Neural cell (in vitro differentiated cells): ENCODE data around the gene LRMDA. TPM values are rescaled to one million over a fixed set of nuclear protein-coding genes. Genes with fewer than 3 reads are reported as not detected.

Source experiments
- H2AFZ ChIP-seq: fragments of 200-600, 300-800 bp; sonication (generic), shearing (Covaris generic); 2 replicates; pipeline ENCODE4 v1.6.0; 2014; ENCODE audit warnings: low read depth, mild to moderate bottlenecking, antibody characterized with exemption, low read length, moderate library complexity
- H3F3A ChIP-seq: fragments of 200-600 bp; shearing (Covaris generic); 2 replicates; pipeline ENCODE4 v1.6.1; 2016; ENCODE audit warnings: mild to moderate bottlenecking, moderate library complexity, mixed read lengths, antibody characterized with exemption, low read length; ENCODE audit not compliant: insufficient read depth, poor library complexity, severe bottlenecking
- H3K27ac ChIP-seq: fragments of 200-600, 300-800 bp; sonication (generic), shearing (Covaris generic); 2 replicates; pipeline ENCODE4 v1.5.1; 2014; ENCODE audit warnings: mild to moderate bottlenecking, low read length, moderate library complexity
- H3K27me3 ChIP-seq: fragments of 300-800, 200-600 bp; sonication (generic), shearing (Covaris generic); 2 replicates; pipeline ENCODE4 v1.6.0; 2014; ENCODE audit warnings: mild to moderate bottlenecking, low read depth, low read length, moderate library complexity; ENCODE audit not compliant: insufficient read depth
- H3K36me3 ChIP-seq: fragments of 300-800, 200-600 bp; sonication (generic), shearing (Covaris generic); 2 replicates; pipeline ENCODE4 v1.5.1; 2014; ENCODE audit warnings: mild to moderate bottlenecking, antibody characterized with exemption, low read length, moderate library complexity; ENCODE audit not compliant: insufficient read depth
- H3K4me2 ChIP-seq: fragments of 300-800, 200-600 bp; sonication (generic), shearing (Covaris generic); 2 replicates; pipeline ENCODE4 v1.6.0; 2014; ENCODE audit warnings: mild to moderate bottlenecking, low read length
- H3K4me3 ChIP-seq: fragments of 300-800, 200-600 bp; sonication (generic), shearing (Covaris generic); 2 replicates; pipeline ENCODE4 v1.5.1; 2014; ENCODE audit warnings: mild to moderate bottlenecking, low read length, moderate library complexity
- H3K79me2 ChIP-seq: fragments of 200-600 bp; shearing (Covaris generic); replicated peaks from 2 replicates; pipeline ENCODE4 v1.6.0; 2014; ENCODE audit warnings: mild to moderate bottlenecking, low read length, moderate library complexity; ENCODE audit not compliant: insufficient read depth
- H3K9ac ChIP-seq: fragments of 300-800, 200-600 bp; sonication (generic), shearing (Covaris generic); 2 replicates; pipeline ENCODE4 v1.6.1; 2016; ENCODE audit warnings: mild to moderate bottlenecking, low read length, mixed read lengths
- H3K9me2 ChIP-seq: fragments of 200-600 bp; shearing (Covaris generic); 2 replicates; pipeline ENCODE4 v1.6.1; 2016; ENCODE audit warnings: mild to moderate bottlenecking, low read length, mixed read lengths; ENCODE audit not compliant: insufficient read depth
- H3K9me3 ChIP-seq: fragments of 200-600, 300-800 bp; sonication (generic), shearing (Covaris generic); 2 replicates; pipeline ENCODE4 v1.6.1; 2016; ENCODE audit warnings: mild to moderate bottlenecking, mixed run types, low read length, moderate library complexity, mixed read lengths
- H4K20me1 ChIP-seq: fragments of 200-600 bp; shearing (Covaris generic); 2 replicates; pipeline ENCODE4 v1.6.1; 2016; ENCODE audit warnings: mild to moderate bottlenecking, mixed run types; ENCODE audit not compliant: insufficient read depth
- CTCF ChIP-seq: fragments of 450-650 bp; IDR thresholded peaks from 2 replicates; pipeline ENCODE4 v1.5.1; 2014; ENCODE audit warnings: antibody characterized with exemption, mild to moderate bottlenecking, moderate library complexity; ENCODE audit not compliant: poor library complexity, severe bottlenecking
- EP300 ChIP-seq: fragments of 450-650 bp; conservative IDR thresholded peaks from 2 replicates; pipeline ENCODE4 v1.6.1; 2014; ENCODE audit warnings: antibody characterized with exemption, mild to moderate bottlenecking, moderate library complexity; ENCODE audit not compliant: poor library complexity, severe bottlenecking
- EZH2 ChIP-seq: fragments of 200-600, 300-800 bp; shearing (Covaris generic), sonication (generic); IDR thresholded peaks from 2 replicates; pipeline ENCODE4 v1.6.1; 2014; ENCODE audit warnings: antibody characterized with exemption, low read length, borderline replicate concordance, mild to moderate bottlenecking; ENCODE audit not compliant: insufficient read depth, poor library complexity, severe bottlenecking
- MXI1 ChIP-seq: fragments of 450-650 bp; conservative IDR thresholded peaks from 2 replicates; pipeline ENCODE4 v1.6.1; 2014; ENCODE audit warnings: antibody characterized with exemption, mild to moderate bottlenecking; ENCODE audit not compliant: poor library complexity, severe bottlenecking
- POLR2AphosphoS5 ChIP-seq: IDR thresholded peaks from 2 replicates; pipeline ENCODE4 v1.6.1; 2012
- RAD21 ChIP-seq: fragments of 450-650 bp; conservative IDR thresholded peaks from 2 replicates; pipeline ENCODE4 v1.6.1; 2014; ENCODE audit warnings: antibody characterized with exemption, mild to moderate bottlenecking, moderate library complexity
- REST ChIP-seq: IDR thresholded peaks from 2 replicates; pipeline ENCODE4 v1.6.1; 2012; ENCODE audit warnings: borderline replicate concordance
- SMC3 ChIP-seq: fragments of 450-650 bp; conservative IDR thresholded peaks from 2 replicates; pipeline ENCODE4 v1.6.1; 2014; ENCODE audit warnings: antibody characterized with exemption, mild to moderate bottlenecking, moderate library complexity; ENCODE audit not compliant: poor library complexity
- TAF1 ChIP-seq: IDR thresholded peaks from 2 replicates; pipeline ENCODE4 v1.6.1; 2012; ENCODE audit warnings: low read depth
- polyA plus RNA-seq: library from polyadenylated mRNA; depleted of rRNA; stranded (reverse); fragments of >200 nt; gene quantifications from 2 replicates; pipeline ENCODE4 v1.2.3, GENCODE V29; 2014

LRMDA gene
- polyA plus RNA-seq, 1 donor from 2014 or later: 5.6 TPM

GRCh38 chr10:75653761-75654160 lies 222.3 kb downstream of the LRMDA start (continued):
- no peak for TF ChIP-seq CTCF
- no peak for TF ChIP-seq EP300

GRCh38 chr10:75654171-75654771 lies 222.8 kb downstream of the LRMDA start:
- no peak for TF ChIP-seq MXI1
- Histone ChIP-seq H3K27ac (no peak overlapping the region), H3K9ac (no peak overlapping the region), H3K4me2 (no peak overlapping the region), H4K20me1 (no peaks in the 10 kb centered on the region), H3K79me2 (no peaks in the 10 kb centered on the region), H3K27me3 (no peaks in the 10 kb centered on the region), H3F3A (no peaks in the 10 kb centered on the region), H3K9me3 (no peaks in the 10 kb centered on the region), H3K4me3 (no peak overlapping the region), H2AFZ (no peak overlapping the region), H3K9me2 (no peaks in the 10 kb centered on the region), H3K36me3 (no peaks in the 10 kb centered on the region)

GRCh38 chr10:75654772-75655171 lies 223.3 kb downstream of the LRMDA start:
- no peaks in the 10 kb centered on the region for H4K20me1 ChIP-seq
- no peaks in the 10 kb centered on the region for H3K36me3 ChIP-seq
- no peak overlapping the region for H2AFZ ChIP-seq
- no peaks in the 10 kb centered on the region for H3K27me3 ChIP-seq
- no peak overlapping the region for H3K9ac ChIP-seq
- H3F3A ChIP-seq: no peaks in the 10 kb centered on the region
- no peak overlapping the region for H3K4me3 ChIP-seq
- H3K9me3 ChIP-seq: no peaks in the 10 kb centered on the region
- no peak for TF ChIP-seq POLR2AphosphoS5
- no peak for TF ChIP-seq MXI1
- TF ChIP-seq CTCF: no peak
- no peak for TF ChIP-seq RAD21
- no peak for TF ChIP-seq EP300
- no peak for TF ChIP-seq EZH2
- no peak for TF ChIP-seq TAF1
- no peak for TF ChIP-seq SMC3
- TF ChIP-seq REST: no peak
- H3K27ac ChIP-seq: no peak overlapping the region
- no peak overlapping the region for H3K4me2 ChIP-seq
- H3K9me2 ChIP-seq: no peaks in the 10 kb centered on the region
- no peaks in the 10 kb centered on the region for H3K79me2 ChIP-seq
